ENCODE data around the gene GFER. TPM values are rescaled to one million over a fixed set of nuclear protein-coding genes. Genes with fewer than 3 reads are reported as not detected.

The GFER gene
- total RNA-seq, 2 donors from 2014 or later = 12.4 to 28.5 TPM

DNA sequence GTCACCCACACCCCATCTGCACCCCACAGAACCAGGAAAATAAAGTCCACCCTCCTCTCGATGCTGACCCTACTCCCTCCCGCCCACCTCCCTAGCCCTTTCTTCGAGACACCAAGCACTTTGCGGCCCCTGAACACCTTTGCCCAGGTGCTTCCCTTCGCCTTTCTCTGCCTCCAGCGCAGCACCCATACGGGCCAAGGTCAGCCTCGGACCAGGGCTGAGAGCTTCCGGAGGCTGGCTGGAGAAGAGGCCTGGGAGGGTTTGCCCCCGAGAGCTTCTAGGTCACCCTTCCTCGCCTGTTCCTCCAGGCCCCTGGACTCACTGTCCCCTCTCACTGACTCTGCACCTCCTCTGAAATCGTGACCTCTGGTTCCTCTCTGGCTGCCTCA, 40.0 kb downstream of the GFER start:
- Mint-ChIP-seq H3K27ac (no peak overlapping the region), H3K4me3 (peak overlapping the region; percentile 38), H3K9me3 (no peaks in the 10 kb centered on the region), H3K36me3 (ENCODE audit: low read depth) (no peaks in the 10 kb centered on the region), H3K4me1 (no peaks in the 10 kb centered on the region), H3K27me3 (peaks cover 6% of the 10 kb centered on the region)
- no peak for ATAC-seq (replicated peaks)

DNA sequence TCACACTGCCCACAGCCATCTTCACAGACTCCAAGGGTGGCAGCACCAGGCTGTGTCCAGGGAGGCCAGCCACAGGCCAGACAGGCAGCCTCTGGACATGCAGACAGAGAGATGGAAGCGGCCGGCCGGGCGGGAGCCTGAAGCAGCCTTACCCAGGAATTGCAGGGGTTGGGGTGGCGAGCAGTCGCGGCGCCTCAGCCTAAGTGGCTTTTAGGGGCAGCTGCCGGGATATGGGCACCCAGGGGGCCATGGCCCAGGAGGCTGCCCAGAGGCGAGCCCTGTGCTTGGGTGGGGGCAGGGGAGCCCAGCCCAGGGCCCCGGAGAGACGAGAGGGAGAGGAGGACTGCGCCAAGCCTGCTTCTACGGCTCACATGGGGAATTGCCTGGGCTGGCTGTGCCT, 41.3 kb downstream of the GFER start:
- H3K36me3 Mint-ChIP-seq (ENCODE audit: low read depth) = no peaks in the 10 kb centered on the region
- H3K4me1 Mint-ChIP-seq = no peaks in the 10 kb centered on the region
- no peak overlapping the region for H3K27ac Mint-ChIP-seq

GRCh38 chr16:2025878-2026460, 42.0 kb downstream of the GFER start:
- Mint-ChIP-seq H3K9me3 (no peaks in the 10 kb centered on the region), H3K4me1 (no peaks in the 10 kb centered on the region), H3K27me3 (peaks cover 6% of the 10 kb centered on the region), H3K4me3 (peak overlapping the region; percentile 39), H3K27ac (no peak overlapping the region), H3K36me3 (ENCODE audit: low read depth) (no peaks in the 10 kb centered on the region)
- no peak for ATAC-seq (replicated peaks)

More for the DNA sequence above, 41.3 kb downstream of the GFER start:
- Mint-ChIP-seq H3K27me3 (peaks cover 6% of the 10 kb centered on the region), H3K4me3 (no peak overlapping the region), H3K9me3 (no peaks in the 10 kb centered on the region)
- ATAC-seq (replicated peaks) = no peak

GRCh38 chr16:2026461-2027023, 42.5 kb downstream of the GFER start, which contains the start of gene NHERF2:
Gene NHERF2, plus strand, starts transcription at chr16:2026902. Its CDS starts 104 bp downstream, at chr16:2027006.
- H3K36me3 Mint-ChIP-seq (ENCODE audit: low read depth) = no peaks in the 10 kb centered on the region
- no peak within 1 kb of the TSS for H3K27ac Mint-ChIP-seq
- H3K9me3 Mint-ChIP-seq = no peaks in the 10 kb centered on the region
- peaks cover 5% of the 10 kb centered on the region for H3K27me3 Mint-ChIP-seq
- peak within 1 kb of the TSS; percentile 59 for H3K4me3 Mint-ChIP-seq
- no peak for ATAC-seq (replicated peaks)
- H3K4me1 Mint-ChIP-seq = no peaks in the 10 kb centered on the region

DNA sequence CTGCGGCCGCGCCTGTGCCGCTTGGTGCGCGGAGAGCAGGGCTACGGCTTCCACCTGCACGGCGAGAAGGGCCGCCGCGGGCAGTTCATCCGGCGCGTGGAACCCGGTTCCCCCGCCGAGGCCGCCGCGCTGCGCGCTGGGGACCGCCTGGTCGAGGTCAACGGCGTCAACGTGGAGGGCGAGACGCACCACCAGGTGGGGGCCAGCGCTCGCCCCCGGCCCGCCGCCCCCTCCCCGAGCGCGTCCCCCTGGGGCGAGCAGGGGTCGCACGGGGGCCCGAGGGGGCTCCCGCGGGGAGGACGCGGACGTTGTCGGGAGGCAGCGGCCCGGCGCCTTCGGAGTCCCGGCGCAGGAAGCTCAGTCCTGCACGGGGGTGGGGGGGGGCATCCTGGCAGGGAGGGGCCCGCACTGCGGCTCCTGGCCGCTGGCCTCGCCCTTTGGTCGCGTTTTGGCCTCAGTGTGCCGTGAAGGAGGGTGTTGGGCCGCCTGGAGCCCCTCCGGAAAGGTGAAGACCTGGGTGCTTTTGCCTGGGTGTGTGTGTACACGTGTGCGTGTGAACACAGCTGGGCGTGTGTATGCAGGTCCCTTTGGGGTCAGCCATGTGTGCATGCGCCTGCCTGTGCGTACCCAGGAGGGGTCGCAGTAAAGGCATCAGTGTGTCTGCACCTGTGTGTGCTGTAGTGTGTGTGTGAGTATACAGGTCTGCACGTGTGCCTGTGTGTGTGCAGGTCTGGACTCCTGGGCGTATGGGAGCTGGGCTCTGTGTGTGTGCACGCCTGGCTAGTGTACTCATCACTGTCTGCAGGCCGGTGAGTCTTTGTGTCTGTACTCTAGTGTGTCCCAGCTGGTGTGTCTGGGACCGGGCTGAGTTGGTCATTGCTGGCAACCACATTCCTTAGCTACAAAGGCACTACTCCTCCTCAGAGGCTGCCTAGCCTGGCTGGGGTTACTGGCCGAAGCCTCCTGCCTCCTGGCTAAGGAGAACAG, 43.3 kb downstream of the GFER start:
- ATAC-seq (replicated peaks) = no peak
- Mint-ChIP-seq H3K9me3 (no peaks in the 10 kb centered on the region), H3K27ac (no peak overlapping the region), H3K36me3 (ENCODE audit: low read depth) (no peaks in the 10 kb centered on the region), H3K4me1 (no peaks in the 10 kb centered on the region), H3K4me3 (peak overlapping the region; percentile 59), H3K27me3 (peaks cover 3% of the 10 kb centered on the region)

GRCh38 chr16:2028146-2028545, 44.2 kb downstream of the GFER start:
- H3K9me3 Mint-ChIP-seq = no peaks in the 10 kb centered on the region
- H3K36me3 Mint-ChIP-seq (ENCODE audit: low read depth) = no peaks in the 10 kb centered on the region
- H3K4me3 Mint-ChIP-seq = no peak overlapping the region
- H3K27me3 Mint-ChIP-seq = no peaks in the 10 kb centered on the region
- H3K4me1 Mint-ChIP-seq = no peaks in the 10 kb centered on the region
- no peak for ATAC-seq (replicated peaks)
- H3K27ac Mint-ChIP-seq = no peak overlapping the region

DNA sequence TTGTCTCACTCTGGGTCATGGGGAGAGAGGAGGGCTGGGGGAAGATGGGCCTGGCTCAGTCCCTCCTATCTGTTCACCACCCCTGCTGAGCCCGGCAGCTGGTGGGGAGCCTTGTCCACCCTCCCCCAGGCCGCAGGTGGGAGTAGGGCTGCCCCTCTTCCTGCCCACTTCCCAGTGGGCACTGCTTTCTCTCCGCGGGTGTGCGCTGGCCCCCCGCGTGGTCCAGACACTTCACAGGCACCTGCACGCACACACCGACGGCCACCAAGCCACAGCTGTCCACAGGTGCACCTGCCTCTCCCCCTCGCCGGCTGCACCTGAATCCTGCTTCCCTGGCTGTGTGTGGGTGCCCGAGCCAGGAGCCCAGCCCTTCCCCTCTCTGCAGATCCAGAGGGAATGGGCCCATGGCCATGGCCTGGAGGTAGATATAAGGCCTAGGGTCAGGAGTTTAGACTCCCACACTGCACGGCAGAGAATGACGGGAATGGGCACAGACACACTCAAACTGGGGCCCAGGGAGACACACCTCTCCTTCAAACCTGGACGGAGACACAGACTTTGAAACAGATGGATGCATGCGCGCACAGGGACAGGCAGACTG, 44.7 kb downstream of the GFER start:
- ATAC-seq (replicated peaks) = no peak
- no peaks in the 10 kb centered on the region for H3K27me3 Mint-ChIP-seq
- no peak overlapping the region for H3K27ac Mint-ChIP-seq
- no peaks in the 10 kb centered on the region for H3K9me3 Mint-ChIP-seq
- H3K4me1 Mint-ChIP-seq = no peaks in the 10 kb centered on the region
- H3K4me3 Mint-ChIP-seq = no peak overlapping the region
- no peaks in the 10 kb centered on the region for H3K36me3 Mint-ChIP-seq (ENCODE audit: low read depth)

- Mint-ChIP-seq H3K27ac (no peak overlapping the region), H3K27me3 (no peaks in the 10 kb centered on the region), H3K36me3 (ENCODE audit: low read depth) (no peaks in the 10 kb centered on the region), H3K4me1 (no peaks in the 10 kb centered on the region), H3K4me3 (no peak overlapping the region), H3K9me3 (no peaks in the 10 kb centered on the region)
- no peak for ATAC-seq (replicated peaks)
Measured at GRCh38 chr16:2029350-2029749, 45.4 kb downstream of the GFER start.

- H3K4me1 Mint-ChIP-seq = no peaks in the 10 kb centered on the region
Measured at GRCh38 chr16:2030036-2030435, 46.0 kb downstream of the GFER start.

GRCh38 chr16:2031081-2031577, 47.1 kb downstream of the GFER start:
- Mint-ChIP-seq H3K4me1 (no peaks in the 10 kb centered on the region), H3K36me3 (ENCODE audit: low read depth) (no peaks in the 10 kb centered on the region), H3K4me3 (no peak overlapping the region)

More at GRCh38 chr16:2030036-2030435, 46.0 kb downstream of the GFER start:
- H3K27me3 Mint-ChIP-seq = no peaks in the 10 kb centered on the region
- H3K9me3 Mint-ChIP-seq = no peaks in the 10 kb centered on the region
- no peak overlapping the region for H3K4me3 Mint-ChIP-seq
- no peak for ATAC-seq (replicated peaks)
- H3K27ac Mint-ChIP-seq = no peak overlapping the region
- no peaks in the 10 kb centered on the region for H3K36me3 Mint-ChIP-seq (ENCODE audit: low read depth)

DNA sequence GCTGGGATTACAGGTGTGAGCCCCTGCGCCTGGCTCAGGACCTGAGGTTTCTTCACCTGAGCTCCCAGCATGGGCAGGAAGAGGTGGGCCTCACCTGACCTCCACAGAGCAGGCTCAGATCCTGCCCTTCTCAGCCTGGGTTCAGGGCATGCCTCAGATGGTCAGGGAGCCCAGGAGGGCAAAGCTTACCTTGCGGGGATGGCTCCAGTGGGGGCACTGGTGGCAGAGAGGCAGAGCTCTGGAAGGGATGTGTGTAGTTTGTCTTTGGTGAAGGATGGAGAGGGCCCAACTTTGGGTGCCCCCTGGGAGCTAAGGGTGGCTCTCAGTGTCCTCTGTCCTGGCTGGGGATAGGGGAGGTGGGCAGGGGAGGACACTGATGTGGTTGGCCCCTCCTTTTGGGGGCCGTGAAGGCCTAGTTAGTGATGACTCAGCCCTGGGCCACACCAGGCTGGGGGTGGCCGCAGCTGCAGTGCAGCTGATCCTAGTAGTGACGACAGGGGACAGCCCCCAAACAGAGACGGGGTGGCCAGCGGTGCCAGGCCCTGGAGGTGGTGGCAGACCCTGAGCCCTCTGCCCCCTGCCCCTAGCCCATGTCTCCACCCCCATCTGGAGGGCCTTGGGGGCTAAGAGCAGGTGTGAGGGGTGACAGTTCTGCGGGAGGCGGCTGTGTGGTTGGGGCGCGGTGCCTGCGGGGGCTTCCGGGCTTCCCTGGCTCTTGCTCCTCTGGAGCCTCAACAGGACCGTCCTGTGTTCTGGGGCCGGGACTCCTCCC, 48.5 kb downstream of the GFER start:
- Mint-ChIP-seq H3K27me3 (no peaks in the 10 kb centered on the region), H3K9me3 (no peaks in the 10 kb centered on the region), H3K27ac (no peak overlapping the region), H3K4me3 (no peak overlapping the region), H3K36me3 (ENCODE audit: low read depth) (no peaks in the 10 kb centered on the region), H3K4me1 (no peaks in the 10 kb centered on the region)
- ATAC-seq (replicated peaks) = no peak

More at GRCh38 chr16:2031081-2031577, 47.1 kb downstream of the GFER start:
- H3K9me3 Mint-ChIP-seq = no peaks in the 10 kb centered on the region
- no peak overlapping the region for H3K27ac Mint-ChIP-seq
- ATAC-seq (replicated peaks) = no peak
- no peaks in the 10 kb centered on the region for H3K27me3 Mint-ChIP-seq

DNA sequence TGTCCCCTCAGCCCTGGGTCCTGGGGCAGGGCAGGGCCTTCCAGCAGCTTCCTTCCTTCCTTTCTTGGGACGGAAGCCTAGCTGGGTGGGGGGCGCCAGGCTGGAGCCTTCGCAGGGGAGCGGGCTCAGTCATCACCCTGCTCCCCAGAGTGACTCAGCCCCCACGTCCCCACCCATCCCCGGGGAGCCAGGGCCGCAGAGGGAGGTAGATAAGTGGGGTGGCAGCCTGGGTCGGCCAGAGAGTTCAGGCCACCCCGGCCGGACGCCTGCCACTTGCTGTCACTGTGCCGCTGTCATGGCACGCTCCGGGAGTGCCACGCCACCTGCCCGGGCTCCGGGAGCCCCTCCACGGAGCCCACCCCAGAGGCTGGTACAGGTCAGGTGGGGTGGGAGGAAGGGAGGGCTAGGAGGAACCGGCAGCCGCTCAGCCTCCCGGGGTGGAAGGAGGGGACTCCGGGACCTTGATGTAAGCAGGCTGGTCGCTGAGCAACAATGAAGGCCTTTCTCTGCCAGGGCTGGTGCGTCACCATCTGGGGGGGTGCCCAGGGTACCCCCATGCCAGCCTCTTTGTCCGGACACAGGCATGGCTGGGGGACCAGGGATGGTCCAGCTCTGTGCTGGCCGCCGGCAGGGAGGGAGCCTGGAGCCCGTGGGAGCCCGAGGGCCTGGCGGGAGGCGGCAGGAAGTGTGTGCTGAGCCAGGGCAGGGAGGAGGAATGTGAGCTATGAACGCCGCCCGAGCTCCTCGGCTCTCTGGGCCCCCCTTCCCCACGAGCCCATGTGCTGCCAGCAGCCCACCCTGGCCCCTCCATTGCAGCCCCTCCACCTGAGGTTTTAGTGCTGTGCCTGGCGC, 49.3 kb downstream of the GFER start:
- H3K27me3 Mint-ChIP-seq = no peaks in the 10 kb centered on the region
- H3K9me3 Mint-ChIP-seq = no peaks in the 10 kb centered on the region
- H3K4me3 Mint-ChIP-seq = no peak overlapping the region
- no peak overlapping the region for H3K27ac Mint-ChIP-seq
- H3K36me3 Mint-ChIP-seq (ENCODE audit: low read depth) = no peaks in the 10 kb centered on the region
- peak; percentile 26 for ATAC-seq (replicated peaks)
- H3K4me1 Mint-ChIP-seq = no peaks in the 10 kb centered on the region
